ENCODE measurements around the gene WDR48. TPM values are rescaled to one million over a fixed set of nuclear protein-coding genes. Genes with fewer than 3 reads are reported as not detected.

The WDR48 gene
- total RNA-seq, 1 donor from 2014 or later, result 36.7 TPM

DNA sequence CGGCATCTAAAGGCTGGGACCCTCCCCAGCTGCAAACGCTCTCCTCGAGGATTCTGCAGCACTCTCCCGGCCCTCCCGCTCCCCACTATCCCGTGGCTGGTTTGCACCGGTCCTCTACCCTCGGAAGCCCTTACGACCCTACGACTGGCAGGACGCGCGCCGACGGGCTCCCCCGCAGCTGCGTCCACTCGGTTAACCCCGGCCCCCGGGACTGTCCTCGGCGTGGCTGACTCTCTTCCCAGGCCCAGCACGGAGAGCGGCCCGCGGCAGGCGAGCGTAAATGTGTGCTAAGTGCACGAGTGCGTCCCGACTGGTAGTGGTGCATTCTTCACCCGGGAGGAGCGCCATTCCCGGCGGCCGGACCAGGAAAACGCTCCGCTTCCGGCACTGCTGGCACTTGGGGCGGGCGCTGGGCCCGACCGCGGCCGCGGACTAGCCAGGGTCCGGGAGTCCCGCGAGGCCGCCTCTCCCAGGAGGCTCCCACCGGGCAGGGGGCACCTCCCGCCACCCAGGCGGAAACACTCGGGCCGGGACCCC lies 55.1 kb downstream of the WDR48 start:
- peak; percentile 84 for DNase-seq
- ATAC-seq, result peak; percentile 70
- intact Hi-C loops (cut with DNase I), result no loop called here
- Histone ChIP-seq H3K27me3 (no peaks in the 10 kb centered on the region), H3K4me1 (peaks cover 28% of the 10 kb centered on the region), H3K27ac (peak overlapping the region; percentile 98), H3K4me3 (peak overlapping the region; percentile 80), H3K9me3 (no peaks in the 10 kb centered on the region), H3K36me3 (no peaks in the 10 kb centered on the region)
- TF ChIP-seq, protein P1, sequence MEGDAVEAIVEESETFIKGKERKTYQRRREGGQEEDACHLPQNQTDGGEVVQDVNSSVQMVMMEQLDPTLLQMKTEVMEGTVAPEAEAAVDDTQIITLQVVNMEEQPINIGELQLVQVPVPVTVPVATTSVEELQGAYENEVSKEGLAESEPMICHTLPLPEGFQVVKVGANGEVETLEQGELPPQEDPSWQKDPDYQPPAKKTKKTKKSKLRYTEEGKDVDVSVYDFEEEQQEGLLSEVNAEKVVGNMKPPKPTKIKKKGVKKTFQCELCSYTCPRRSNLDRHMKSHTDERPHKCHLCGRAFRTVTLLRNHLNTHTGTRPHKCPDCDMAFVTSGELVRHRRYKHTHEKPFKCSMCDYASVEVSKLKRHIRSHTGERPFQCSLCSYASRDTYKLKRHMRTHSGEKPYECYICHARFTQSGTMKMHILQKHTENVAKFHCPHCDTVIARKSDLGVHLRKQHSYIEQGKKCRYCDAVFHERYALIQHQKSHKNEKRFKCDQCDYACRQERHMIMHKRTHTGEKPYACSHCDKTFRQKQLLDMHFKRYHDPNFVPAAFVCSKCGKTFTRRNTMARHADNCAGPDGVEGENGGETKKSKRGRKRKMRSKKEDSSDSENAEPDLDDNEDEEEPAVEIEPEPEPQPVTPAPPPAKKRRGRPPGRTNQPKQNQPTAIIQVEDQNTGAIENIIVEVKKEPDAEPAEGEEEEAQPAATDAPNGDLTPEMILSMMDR (IDR thresholded peaks at IDR 0.05), result no peak

DNA sequence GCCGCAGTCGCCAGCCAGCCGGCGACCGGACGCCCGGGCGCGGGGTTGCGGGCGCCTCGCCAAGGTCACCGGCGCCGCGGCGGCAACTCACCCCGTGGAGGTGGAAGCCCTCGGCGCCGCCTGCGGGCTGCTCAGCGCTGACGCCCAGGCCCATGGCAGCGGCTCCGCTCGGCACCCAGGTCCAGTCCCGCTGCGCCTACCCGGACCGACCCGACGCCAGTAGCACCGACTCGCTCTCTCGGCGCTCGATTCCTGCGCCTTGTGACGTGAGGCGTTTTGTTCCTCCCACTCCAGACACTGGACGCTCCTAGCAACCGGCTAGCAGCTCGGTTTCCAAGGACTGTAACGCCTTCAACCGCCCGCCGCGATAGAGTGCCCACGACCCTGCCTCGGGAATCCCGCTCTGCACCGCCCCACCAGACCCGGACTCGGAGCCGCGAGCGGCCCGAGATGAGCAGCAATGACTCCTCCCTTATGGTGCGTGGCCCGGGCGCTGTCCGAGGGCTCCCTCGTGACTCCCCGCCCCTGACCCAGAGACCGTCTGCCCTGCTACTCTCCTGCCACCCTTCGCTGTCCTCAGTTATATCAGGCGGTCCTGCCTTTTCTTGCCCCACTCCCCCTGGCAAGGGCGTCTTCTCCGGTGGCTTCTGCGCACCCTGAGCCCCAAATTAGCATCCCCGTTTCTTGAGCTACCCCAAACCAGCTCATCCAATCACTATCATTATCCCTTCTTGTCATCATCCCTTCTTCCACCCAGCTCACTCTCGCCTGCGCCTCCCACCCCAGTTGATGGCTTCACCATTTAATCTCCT lies 55.8 kb downstream of the WDR48 start, which contains the start of the genes GORASP1 and TTC21A:
GORASP1 (minus strand) TSS at position 240 of the 812 bp plus-strand sequence; CDS start at position 154, 86 bp downstream.
TTC21A (plus strand) TSS at position 293 of the 812 bp plus-strand sequence; CDS start at position 451, 158 bp downstream.
- peak; percentile 93 for ATAC-seq
- TF ChIP-seq, protein P1 (IDR thresholded peaks at IDR 0.05), result no peak
- intact Hi-C loops (cut with DNase I), result no loop called here
- Histone ChIP-seq H3K27ac (peak within 1 kb of the TSS; percentile 98), H3K36me3 (no peaks in the 10 kb centered on the region), H3K9me3 (no peaks in the 10 kb centered on the region), H3K4me3 (peak within 1 kb of the TSS; percentile 80), H3K27me3 (no peaks in the 10 kb centered on the region), H3K4me1 (peaks cover 28% of the 10 kb centered on the region)
- peak; percentile 94 for DNase-seq

DNA sequence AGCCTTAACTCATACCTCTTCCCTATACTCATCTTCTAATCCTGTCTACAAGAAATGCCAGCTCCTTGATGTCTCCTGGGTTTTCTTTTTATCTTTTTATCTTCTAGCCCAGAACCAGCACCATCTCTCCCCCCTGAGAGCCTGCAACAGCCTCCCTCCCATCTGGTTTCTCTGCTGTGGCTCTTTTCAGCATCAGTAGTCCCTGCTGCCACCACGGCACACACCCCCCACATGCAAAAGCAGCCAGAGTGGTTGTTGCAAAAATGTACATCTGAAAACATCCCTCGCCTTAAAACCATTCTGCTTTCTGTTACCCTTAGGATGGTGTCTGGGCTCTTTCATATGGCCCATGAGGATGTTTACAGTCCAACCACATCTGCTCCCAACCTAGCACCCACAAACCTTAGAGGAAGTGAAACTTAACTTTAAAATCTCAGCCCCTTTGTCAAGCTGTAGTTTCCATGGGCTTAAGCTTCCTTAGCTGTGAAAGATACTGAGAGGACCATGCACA lies 56.4 kb downstream of the WDR48 start:
- peak overlapping the region; percentile 98 for H3K27ac ChIP-seq
- H3K27me3 ChIP-seq, result no peaks in the 10 kb centered on the region
- intact Hi-C loops (cut with DNase I), result no loop called here
- H3K36me3 ChIP-seq, result no peaks in the 10 kb centered on the region
- H3K4me1 ChIP-seq, result peaks cover 28% of the 10 kb centered on the region
- peak; percentile 5 for ATAC-seq
- TF ChIP-seq, protein P1 (IDR thresholded peaks at IDR 0.05), result no peak
- H3K4me3 ChIP-seq, result peak overlapping the region; percentile 80
- no peak for DNase-seq
- H3K9me3 ChIP-seq, result no peaks in the 10 kb centered on the region

DNA sequence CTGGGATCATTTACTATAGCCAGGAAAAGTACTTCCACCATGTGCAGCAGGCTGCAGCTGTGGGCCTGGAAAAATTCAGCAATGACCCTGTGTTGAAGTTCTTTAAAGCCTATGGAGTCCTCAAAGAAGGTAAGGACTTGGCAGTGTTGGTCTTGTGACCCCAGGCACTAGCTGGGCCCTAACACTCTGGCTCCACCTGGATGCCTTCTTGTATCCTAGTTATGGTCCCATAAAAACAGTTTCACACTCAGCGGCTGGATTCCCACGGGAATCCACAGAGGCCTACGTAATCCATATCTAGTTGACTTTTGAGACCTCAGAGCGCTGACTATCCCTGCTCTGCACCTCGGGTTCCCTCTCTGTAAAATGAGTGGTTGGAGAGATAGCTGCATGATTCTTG lies 57.3 kb downstream of the WDR48 start:
- H3K9me3 ChIP-seq, result no peaks in the 10 kb centered on the region
- intact Hi-C loops (cut with DNase I), result no loop called here
- DNase-seq (no peak), ATAC-seq (no peak)
- no peaks in the 10 kb centered on the region for H3K27me3 ChIP-seq
- H3K27ac ChIP-seq, result no peak overlapping the region
- no peak overlapping the region for H3K4me3 ChIP-seq
- TF ChIP-seq, protein P1 (IDR thresholded peaks at IDR 0.05), result no peak
- peaks cover 28% of the 10 kb centered on the region for H3K4me1 ChIP-seq
- H3K36me3 ChIP-seq, result no peaks in the 10 kb centered on the region

DNA sequence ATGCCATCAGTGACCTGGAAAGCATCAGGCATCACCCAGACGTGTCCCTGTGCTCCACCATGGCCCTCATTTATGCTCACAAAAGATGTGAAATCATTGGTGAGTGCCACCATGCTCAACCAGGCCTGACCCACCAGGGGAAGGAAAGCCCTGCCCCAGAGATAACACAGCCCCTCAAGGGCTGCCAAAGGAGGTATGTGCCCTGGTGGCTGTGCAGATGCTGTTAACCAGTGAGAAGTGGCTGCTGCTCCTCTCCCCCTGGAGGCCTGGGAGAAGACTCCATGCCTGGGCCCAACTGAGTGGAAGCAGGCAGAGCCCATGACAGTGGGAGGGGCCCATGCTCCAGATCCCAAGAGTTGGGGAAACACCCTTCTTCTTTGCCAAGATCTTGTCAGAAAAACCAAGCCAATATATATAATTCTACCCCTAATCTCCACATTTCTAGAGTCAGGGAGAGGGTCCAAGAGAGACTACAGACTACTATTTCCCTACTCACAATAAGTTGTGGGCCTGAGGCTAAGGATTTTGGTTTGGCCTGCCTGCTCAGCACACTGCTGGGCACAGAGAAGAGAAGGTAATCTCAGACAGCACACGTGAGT lies 58.3 kb downstream of the WDR48 start:
- Histone ChIP-seq H3K4me1 (peaks cover 23% of the 10 kb centered on the region), H3K27ac (no peak overlapping the region), H3K4me3 (no peak overlapping the region), H3K9me3 (no peaks in the 10 kb centered on the region), H3K27me3 (no peaks in the 10 kb centered on the region), H3K36me3 (no peaks in the 10 kb centered on the region)
- DNase-seq, result no peak
- ATAC-seq, result no peak
- intact Hi-C loops (cut with DNase I), result no loop called here
- TF ChIP-seq, protein P1 (IDR thresholded peaks at IDR 0.05), result no peak

All from upper lobe of right lung (tissue), 1 donor.